NCI-H748 (cell line): ENCODE data around the gene SLC10A7.

ENCODE experiments used
- DNase-seq: peaks from one replicate; lab custom pipeline; 2025; ENCODE audit not compliant: unreplicated experiment; lab: John Stamatoyannopoulos, UW

Gene SLC10A7

GRCh38 chr4:146442801-146443200, 78.9 kb downstream of the SLC10A7 start:
- no peak for DNase-seq

DNA sequence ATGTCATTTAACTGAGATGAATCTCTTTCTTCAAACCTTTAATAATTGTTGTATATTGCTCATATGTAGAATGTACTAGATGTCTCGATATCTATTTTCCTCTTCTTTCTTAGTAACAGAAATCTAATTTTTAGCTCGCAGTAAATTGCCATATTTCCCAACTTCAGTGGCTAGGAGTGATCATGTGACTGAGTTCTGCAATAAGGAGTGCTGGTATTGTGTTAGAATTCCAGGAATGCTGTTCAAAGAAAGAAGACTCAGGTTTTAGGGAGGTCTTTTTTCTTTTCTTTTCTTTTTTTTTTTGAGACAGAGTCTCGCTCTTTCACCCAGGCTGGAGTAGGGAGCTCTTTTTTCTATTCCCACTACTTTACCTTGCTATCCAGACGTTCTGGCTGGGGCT, 81.7 kb downstream of the SLC10A7 start:
- DNase-seq = no peak

- DNase-seq = no peak
Measured at GRCh38 chr4:146439437-146439836, 82.3 kb downstream of the SLC10A7 start.

GRCh38 chr4:146437778-146438177, 84.0 kb downstream of the SLC10A7 start:
- DNase-seq = no peak

- no peak for DNase-seq
Measured at GRCh38 chr4:146436423-146437162, 85.1 kb downstream of the SLC10A7 start.

- DNase-seq = no peak
Measured at GRCh38 chr4:146435962-146436361, 85.8 kb downstream of the SLC10A7 start.

GRCh38 chr4:146432065-146432464, 89.7 kb downstream of the SLC10A7 start:
- no peak for DNase-seq

DNA sequence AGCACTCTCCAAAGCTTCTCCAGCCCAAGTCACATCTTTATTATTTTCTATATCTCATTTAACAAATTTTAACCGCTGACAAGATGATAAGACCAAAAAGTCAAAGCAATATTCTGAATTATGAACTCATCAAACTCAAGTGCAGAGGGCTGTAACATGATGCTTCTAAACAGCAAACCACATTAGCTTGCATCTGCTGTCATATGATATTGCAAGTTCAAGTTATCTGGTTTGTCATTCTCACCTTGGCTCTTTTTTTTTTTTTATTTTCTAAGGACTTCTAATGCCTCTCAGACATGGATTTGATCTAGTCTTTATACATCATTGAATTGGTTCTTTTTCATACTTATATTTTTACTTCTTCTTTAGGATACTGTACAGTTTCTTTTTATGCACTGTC, 93.4 kb downstream of the SLC10A7 start:
- no peak for DNase-seq

DNA sequence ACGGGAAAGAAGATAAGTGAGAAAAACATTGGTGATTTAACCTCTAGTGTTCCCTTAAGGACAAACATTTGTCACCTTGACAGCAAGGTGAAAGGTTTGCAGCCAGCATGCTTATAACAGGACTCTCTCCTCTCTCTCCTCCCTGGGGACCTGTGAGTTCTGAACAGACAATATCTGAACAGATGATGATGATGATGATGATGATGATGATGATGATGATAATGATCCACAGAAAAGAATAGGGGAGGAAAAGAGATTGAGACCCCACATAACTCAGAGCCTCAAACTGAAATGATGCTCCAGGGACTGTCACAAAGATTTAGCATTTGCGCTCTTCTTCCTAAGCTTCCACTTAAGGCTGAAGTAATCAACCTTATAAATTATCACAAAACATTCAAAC, 103.9 kb downstream of the SLC10A7 start:
- DNase-seq = no peak

DNA sequence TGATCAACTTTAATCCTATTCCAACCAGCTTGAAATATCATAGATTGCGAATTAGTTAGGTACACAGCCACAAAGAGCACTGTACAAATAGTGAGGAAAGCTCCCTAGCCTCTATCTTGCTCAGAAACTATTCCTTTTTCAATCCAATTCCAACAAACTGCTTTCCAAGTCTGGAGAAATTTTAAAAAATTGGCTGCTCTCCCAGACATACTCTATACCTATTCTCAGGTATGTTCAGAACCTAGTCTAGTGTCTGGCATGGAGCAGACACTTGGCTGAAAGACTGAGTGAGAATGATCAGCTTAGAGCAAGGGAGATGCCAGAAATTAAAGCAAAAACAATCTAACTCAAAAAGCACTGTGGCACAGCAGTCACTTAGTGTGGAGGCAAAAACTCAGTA, 105.9 kb downstream of the SLC10A7 start:
- DNase-seq = no peak

DNA sequence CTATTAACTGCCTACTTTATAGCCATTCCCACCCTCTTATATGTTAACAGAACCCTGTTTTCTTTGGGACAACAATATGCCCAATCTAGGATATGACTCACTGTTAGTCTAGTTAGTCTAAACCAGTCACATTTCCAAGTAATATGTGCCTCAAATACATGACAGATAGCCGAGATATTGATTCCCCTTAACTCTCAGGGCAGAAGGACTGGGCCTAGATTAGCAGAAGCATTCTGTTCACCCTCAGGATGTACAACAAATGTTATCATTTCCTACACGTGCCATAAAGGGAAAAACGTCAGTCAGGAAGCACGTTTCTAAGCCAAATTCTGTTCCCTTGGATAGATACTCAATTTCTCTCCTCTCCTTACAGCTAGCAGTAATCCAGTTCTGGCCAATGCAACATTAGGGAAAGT, 114.1 kb downstream of the SLC10A7 start:
- DNase-seq = no peak

DNA sequence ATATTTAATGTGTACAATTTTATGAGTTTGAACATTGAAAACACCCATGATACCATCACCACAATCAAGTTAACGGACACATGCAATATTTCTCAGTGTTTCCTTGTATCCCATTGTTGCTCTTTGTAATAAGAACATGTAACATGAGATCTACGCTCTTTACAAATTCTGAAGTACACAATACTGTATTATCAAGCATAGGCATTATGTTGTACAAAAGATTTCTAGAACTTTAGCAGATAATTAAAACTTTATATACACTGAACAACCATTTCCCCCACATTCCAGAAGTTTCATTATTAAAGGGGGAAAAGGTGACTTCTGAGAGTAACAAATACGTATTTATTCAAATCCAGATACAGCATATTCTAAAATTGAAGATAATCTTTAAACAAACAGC, 114.5 kb downstream of the SLC10A7 start:
- DNase-seq = no peak

GRCh38 chr4:146401274-146401673, 120.5 kb downstream of the SLC10A7 start:
- DNase-seq = no peak

- DNase-seq = no peak
Measured at GRCh38 chr4:146398896-146399445, 122.8 kb downstream of the SLC10A7 start.

DNA sequence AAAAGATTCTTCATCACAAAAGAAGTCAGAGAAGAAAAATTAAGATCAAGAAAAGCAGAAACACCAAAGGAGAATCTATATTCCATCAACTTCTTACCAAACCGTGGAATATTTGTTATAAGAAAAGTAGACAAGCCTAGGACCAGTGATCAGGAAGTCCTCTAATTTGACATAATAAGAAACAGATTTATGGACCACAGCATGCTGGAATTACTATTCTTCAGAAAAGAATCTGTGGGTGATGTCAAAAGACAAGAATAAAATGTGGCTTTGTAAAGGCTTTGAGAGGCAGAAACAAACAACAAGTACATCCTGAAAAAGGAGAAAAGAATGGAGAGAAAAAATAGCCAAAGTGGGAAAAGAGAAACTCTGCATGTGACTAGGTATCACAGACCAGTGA, 123.3 kb downstream of the SLC10A7 start:
- no peak for DNase-seq

DNA sequence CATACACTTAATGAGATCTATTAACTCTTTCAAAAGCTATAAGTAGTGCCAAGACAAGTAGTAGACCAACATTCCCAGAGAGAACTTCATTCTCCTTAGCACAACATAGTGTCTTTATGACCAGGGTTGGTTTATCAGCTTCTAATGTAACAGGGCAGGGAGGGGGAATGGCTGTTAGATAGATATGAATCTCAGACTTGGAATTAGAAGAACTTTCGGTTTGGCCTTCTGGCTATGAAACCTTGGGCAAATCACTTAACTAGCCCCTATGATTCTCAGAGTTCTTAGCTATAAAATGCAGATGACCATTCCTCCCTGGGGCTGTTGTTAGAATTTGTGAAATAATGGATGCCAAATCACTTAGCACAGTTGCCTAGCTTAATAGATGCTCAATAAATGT, 132.2 kb downstream of the SLC10A7 start:
- no peak for DNase-seq

GRCh38 chr4:146382194-146382593, 139.5 kb downstream of the SLC10A7 start:
- peak; percentile 15 for DNase-seq

DNA sequence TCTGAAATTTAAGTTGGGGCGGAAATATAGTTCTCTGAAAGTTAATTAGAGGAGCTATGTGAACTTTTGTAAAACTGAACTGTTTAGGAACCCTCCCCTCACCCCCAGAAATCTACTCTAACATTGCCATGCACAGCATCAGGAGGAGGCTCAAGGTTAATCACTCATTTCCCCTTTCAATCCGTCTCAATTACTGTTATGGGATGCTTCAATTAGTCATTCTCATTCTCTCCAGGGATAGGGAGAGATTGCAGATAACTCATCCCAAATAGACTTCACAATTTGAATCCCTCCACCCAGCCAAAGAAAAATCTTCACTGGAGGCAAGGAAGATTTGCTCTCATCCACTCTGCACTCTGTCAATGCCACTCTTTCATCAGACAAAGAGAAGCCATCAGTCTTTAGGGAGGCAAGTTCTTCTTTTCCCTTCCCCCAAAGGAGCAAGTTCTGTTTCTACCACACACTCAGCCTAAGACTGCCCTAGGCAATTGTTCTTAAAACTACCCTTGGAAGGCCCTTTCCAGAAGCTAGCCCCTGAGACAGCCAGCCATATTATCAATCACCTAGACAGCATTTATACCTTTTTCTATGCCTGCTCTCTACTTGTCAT, 140.4 kb downstream of the SLC10A7 start:
- peak; percentile 0 for DNase-seq

DNA sequence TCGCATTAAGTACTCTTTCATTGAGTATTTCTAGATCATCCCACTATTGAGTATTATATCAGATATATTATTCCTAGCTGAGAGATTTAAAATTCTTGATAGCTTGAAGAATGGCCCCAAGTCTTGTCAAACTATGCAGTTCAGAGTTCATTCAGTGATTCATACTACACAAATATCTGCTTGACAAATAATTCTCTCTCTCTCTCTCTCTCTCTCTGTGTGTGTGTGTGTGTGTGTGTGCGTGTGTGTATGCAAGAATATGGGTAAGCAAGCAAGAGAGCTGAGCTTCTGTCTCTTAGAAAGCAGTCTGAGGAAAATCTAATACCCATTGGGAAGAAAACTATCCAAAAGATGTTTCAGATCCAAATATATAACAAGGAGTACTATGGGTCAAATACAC, 142.0 kb downstream of the SLC10A7 start:
- DNase-seq = no peak

- no peak for DNase-seq
Measured at GRCh38 chr4:146371812-146372211, 149.9 kb downstream of the SLC10A7 start.

DNA sequence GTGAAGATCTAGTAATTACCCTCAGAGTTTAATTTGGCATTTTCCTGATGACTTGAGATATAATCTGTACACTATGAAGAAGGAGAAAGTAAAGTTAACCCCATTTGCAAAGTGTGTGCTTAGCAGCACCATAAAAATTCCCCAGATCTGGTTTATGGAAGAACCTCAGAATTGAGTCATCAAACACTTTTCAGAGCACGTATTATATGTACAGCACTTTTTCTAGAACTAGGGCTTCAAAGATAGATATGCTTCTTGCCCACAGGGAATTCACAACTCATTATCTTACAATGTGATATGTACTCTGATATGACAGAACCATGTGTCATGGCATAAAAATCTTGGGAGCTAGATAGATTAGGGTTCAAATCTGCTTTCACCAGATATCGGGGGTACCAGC, 150.9 kb downstream of the SLC10A7 start:
- no peak for DNase-seq

- no peak for DNase-seq
Measured at GRCh38 chr4:146369446-146369845, 152.3 kb downstream of the SLC10A7 start.

DNA sequence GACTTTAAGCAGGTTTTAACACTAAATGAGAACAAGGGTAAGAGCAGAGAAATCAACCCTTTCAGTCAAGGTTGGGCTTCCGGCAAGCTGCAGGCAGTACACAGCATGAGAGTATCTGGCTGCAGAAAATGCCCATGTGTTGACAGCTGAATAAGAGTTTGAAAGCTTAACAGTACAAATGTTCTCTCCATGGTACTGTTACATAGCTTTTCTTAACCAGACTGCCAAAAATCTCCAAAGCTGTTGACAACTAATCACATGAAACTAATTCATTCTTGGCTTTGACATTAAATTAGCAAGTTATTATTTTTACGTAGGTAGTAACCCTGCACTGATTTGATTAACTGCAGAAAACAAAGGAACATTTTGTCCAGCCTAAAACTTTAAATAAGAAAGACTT, 153.5 kb downstream of the SLC10A7 start:
- DNase-seq = no peak
